Right cardiac atrium (tissue), 5 donors: Measurements from ENCODE around the gene TARM1. TPM values are rescaled to one million over a fixed set of nuclear protein-coding genes. Genes with fewer than 3 reads are reported as not detected.

ENCODE experiments used
- ATAC-seq, 2 donors: fragments of 200-7000 bp; cut with Tn5 transposase; one replicate each; pipeline versions ENCODE4 v1.8.0 to v1.9.1; 2020; ENCODE audit warnings: moderate library complexity in 2 of 2, mild to moderate bottlenecking in 1 of 2
- DNase-seq, 3 donors: peaks; one replicate each; pipeline ENCODE4 v3.0.0-alpha.2; 2020
- H3K27ac ChIP-seq: one replicate; pipeline ENCODE4 v1.5.1; 2013; ENCODE audit warnings: mild to moderate bottlenecking, low read length, control low read depth, moderate library complexity
- H3K27me3 ChIP-seq: one replicate; pipeline ENCODE4 v1.6.1; 2013; ENCODE audit not compliant: control insufficient read depth, insufficient read depth
- H3K4me1 ChIP-seq: one replicate; pipeline ENCODE4 v1.6.1; 2013; ENCODE audit warnings: low read length; ENCODE audit not compliant: control insufficient read depth, insufficient read depth
- H3K4me3 ChIP-seq: one replicate; pipeline ENCODE4 v1.5.1; 2013; ENCODE audit warnings: low read length, control low read depth
- H3K9me3 ChIP-seq: one replicate; pipeline ENCODE4 v1.6.1; 2013; ENCODE audit warnings: low read length; ENCODE audit not compliant: control insufficient read depth
- WGBS: extraction: QIAGEN DNeasy Blood & Tissue Kit; methylation state at CpG from one replicate; pipeline ENCODE4 v1.1.7; 2013; 5-methylcytosine and 5-hydroxymethylcytosine counted together
- intact Hi-C, 4 donors: fragments of 100-400 bp; cut with DNase I; formaldehyde crosslinking; loops; one replicate each; pipeline versions ENCODE4 v1.11.0 to v1.14.0; 2022 to 2023
- long read RNA-seq, 4 donors: library from polyadenylated mRNA; unstranded; transcript quantifications; one replicate each; pipeline ENCODE4 v2.0.0, GENCODE V29; 2020 to 2021
- polyA plus RNA-seq: library from polyadenylated mRNA; stranded (reverse); fragments of 200-250 nt; gene quantifications from one replicate; pipeline ENCODE4 v1.2.3, GENCODE V29; 2013
- total RNA-seq, 4 donors: library from RNA; stranded (reverse); fragmentation: NEBNext Ultra II Directional; extraction: Animal tissue kit (Norgen Biotek cat#: 25700); gene quantifications; one replicate each; pipeline ENCODE4 v1.2.1, GENCODE V29; 2021
- donor health status: healthy with polysubstance abuse.
- donor health status: DM: no; HTN: yes; CAD: no.
- donor health status: DM: no; HTN: no; CAD: no.
- donor health status: DM: no; HTN: yes; CAD: no; lungs with severe emphysema.
- donor health status: DM: yes; HTN: yes; CAD: no.

Gene TARM1
- not detected for total RNA-seq
- polyA plus RNA-seq, result not detected
- long read RNA-seq, donor 1, result 0 reads
- long read RNA-seq, donor 2, result 0 reads
- long read RNA-seq, donor 3, result 0 reads
- long read RNA-seq, donor 4, result 0 reads

GRCh38 chr19:54081032-54081431 is at the start of gene TARM1:
TSS of gene TARM1 (minus strand) at chr19:54081365. CDS start at chr19:54081340, 25 bp downstream.
- Histone ChIP-seq H3K4me1 (no peaks in the 10 kb centered on the region), H3K27me3 (no peaks in the 10 kb centered on the region), H3K27ac (no peak within 1 kb of the TSS), H3K9me3 (peaks cover 6% of the 10 kb centered on the region), H3K4me3 (no peak within 1 kb of the TSS)
- ATAC-seq (no peak), DNase-seq (no peak)
- intact Hi-C loops, result no loop called here
- 78% methylated on average over 7 of the region's 7 CpGs for WGBS

GRCh38 chr19:54129617-54129996 is 48.4 kb upstream of the TARM1 start:
- no peak for ATAC-seq
- peak in 1 of 3 donors; percentile 45 for DNase-seq
- no peaks in the 10 kb centered on the region for H3K4me1 ChIP-seq
- H3K27ac ChIP-seq, result no peak overlapping the region
- H3K27me3 ChIP-seq, result no peaks in the 10 kb centered on the region
- intact Hi-C loops, result no loop called here
- H3K9me3 ChIP-seq, result no peaks in the 10 kb centered on the region
- 97% methylated on average over 20 of the region's 20 CpGs for WGBS
- no peak overlapping the region for H3K4me3 ChIP-seq

GRCh38 chr19:54128796-54129616 is 47.8 kb upstream of the TARM1 start:
- H3K27ac ChIP-seq, result no peak overlapping the region
- WGBS, result 95% methylated on average over 41 of the region's 41 CpGs
- no peaks in the 10 kb centered on the region for H3K9me3 ChIP-seq
- no peaks in the 10 kb centered on the region for H3K27me3 ChIP-seq
- ATAC-seq, result no peak
- no peak overlapping the region for H3K4me3 ChIP-seq
- no peak for DNase-seq
- no peaks in the 10 kb centered on the region for H3K4me1 ChIP-seq
- intact Hi-C loops, result no loop called here

DNA sequence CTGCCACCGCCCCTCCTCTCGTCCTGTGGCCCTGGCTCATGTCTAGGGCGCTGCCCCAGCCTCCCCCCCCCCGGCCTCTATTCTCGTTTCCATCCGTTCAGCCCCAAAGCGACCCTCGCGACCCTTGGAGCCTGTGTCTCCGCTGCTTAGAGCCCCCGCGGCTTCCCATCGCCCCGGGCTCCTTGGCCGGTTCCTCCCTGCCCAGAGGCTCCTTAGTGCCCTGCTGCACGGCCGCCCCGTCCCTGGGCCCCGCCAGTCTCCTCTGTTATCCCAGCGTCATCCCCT is 47.2 kb upstream of the TARM1 start:
- no peaks in the 10 kb centered on the region for H3K27me3 ChIP-seq
- H3K4me3 ChIP-seq, result no peak overlapping the region
- no peak for ATAC-seq
- H3K27ac ChIP-seq, result no peak overlapping the region
- DNase-seq, result peak in 1 of 3 donors; percentile 46
- intact Hi-C loops, result no loop called here
- H3K4me1 ChIP-seq, result no peaks in the 10 kb centered on the region
- no peaks in the 10 kb centered on the region for H3K9me3 ChIP-seq
- WGBS, result 89% methylated on average over 20 of the region's 20 CpGs

- intact Hi-C loops, result no loop called here
Measured at GRCh38 chr19:54127688-54128440, 46.7 kb upstream of the TARM1 start.

GRCh38 chr19:54125713-54126112 is 44.5 kb upstream of the TARM1 start:
- peak in 1 of 3 donors; percentile 32 for DNase-seq
- Histone ChIP-seq H3K27ac (no peak overlapping the region), H3K9me3 (no peaks in the 10 kb centered on the region), H3K4me1 (no peaks in the 10 kb centered on the region), H3K27me3 (no peaks in the 10 kb centered on the region), H3K4me3 (no peak overlapping the region)
- 91% methylated on average over 9 of the region's 9 CpGs for WGBS
- intact Hi-C loops, result no loop called here
- ATAC-seq, result no peak

More at GRCh38 chr19:54127688-54128440, 46.7 kb upstream of the TARM1 start:
- DNase-seq (peak in 1 of 3 donors; percentile 37), ATAC-seq (no peak)
- no peaks in the 10 kb centered on the region for H3K9me3 ChIP-seq
- no peak overlapping the region for H3K4me3 ChIP-seq
- no peaks in the 10 kb centered on the region for H3K4me1 ChIP-seq
- H3K27me3 ChIP-seq, result no peaks in the 10 kb centered on the region
- 93% methylated on average over 44 of the region's 44 CpGs for WGBS
- H3K27ac ChIP-seq, result no peak overlapping the region

GRCh38 chr19:54124393-54124792 is 43.2 kb upstream of the TARM1 start:
- ATAC-seq, result no peak
- Histone ChIP-seq H3K4me3 (no peak overlapping the region), H3K9me3 (no peaks in the 10 kb centered on the region), H3K27me3 (no peaks in the 10 kb centered on the region), H3K4me1 (no peaks in the 10 kb centered on the region), H3K27ac (no peak overlapping the region)
- WGBS, result 92% methylated on average over 19 of the region's 19 CpGs
- intact Hi-C loops, result no loop called here
- DNase-seq, result no peak

GRCh38 chr19:54123682-54124081 is 42.5 kb upstream of the TARM1 start:
- no peaks in the 10 kb centered on the region for H3K27me3 ChIP-seq
- H3K4me3 ChIP-seq, result no peak overlapping the region
- ATAC-seq (no peak), DNase-seq (peak in 1 of 3 donors; percentile 44)
- no peak overlapping the region for H3K27ac ChIP-seq
- intact Hi-C loops, result no loop called here
- no peaks in the 10 kb centered on the region for H3K4me1 ChIP-seq
- H3K9me3 ChIP-seq, result no peaks in the 10 kb centered on the region
- 95% methylated on average over 17 of the region's 17 CpGs for WGBS

GRCh38 chr19:54121259-54121658 is 40.1 kb upstream of the TARM1 start:
- Histone ChIP-seq H3K27ac (no peak overlapping the region), H3K4me1 (no peaks in the 10 kb centered on the region), H3K27me3 (no peaks in the 10 kb centered on the region), H3K4me3 (no peak overlapping the region), H3K9me3 (no peaks in the 10 kb centered on the region)
- intact Hi-C loops, result no loop called here
- 96% methylated on average over 10 of the region's 10 CpGs for WGBS
- ATAC-seq (no peak), DNase-seq (peak in 1 of 3 donors; percentile 49)

DNA sequence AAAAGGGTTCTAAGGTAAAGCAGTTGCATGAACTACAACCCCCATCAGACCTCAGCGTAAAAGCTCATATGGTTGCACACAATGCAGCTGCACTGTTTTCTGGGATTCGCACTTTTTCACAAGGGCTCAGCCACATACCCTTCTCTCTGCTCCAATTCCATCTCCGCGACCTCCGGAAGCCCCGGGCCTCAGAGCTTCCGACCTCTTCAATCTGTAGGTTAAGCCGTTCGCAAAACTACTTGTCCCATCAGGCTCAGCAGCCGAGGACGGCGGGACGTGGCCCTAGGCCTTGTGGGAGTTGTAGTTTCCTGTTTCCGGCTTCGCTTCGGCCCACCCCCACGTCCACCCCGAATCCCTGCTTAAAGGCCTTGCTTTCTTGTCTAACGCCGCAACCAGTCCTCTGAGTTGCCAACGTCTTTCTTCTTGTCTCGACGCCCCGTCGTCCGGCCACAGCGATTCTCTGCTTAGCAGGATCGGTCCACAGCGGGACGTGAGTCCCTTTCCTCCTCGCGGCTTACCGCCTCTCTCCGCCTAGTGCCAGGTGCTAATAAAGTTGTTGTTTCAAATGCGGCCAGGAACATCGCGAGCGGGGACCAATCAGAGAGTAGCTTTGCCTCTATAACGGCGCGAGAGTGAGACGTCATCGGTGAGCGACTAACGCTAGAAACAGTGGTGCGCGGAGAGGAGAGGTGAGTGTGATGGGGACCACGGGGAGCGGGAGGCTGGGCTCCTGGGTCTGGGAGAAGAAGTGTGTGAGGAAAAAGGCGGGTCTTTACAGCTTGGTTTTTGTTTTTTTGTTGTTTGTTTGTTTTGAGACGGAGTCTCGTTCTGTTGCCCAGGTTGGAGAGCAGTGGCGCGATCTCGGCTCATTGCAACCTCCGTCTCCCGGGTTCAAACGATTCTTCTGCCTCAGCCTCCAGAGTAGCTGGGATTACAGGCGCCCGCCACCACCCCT is 34.2 kb upstream of the TARM1 start, which contains the start of the genes PRPF31 and TFPT:
Gene PRPF31, plus strand, starts transcription at position 646 of the 955 bp plus-strand sequence. CDS start 2,525 bp downstream, outside the sequence.
Gene TFPT, minus strand, starts transcription at position 549 of the 955 bp plus-strand sequence. Its CDS starts 388 bp downstream, at position 161.
- Histone ChIP-seq H3K27me3 (no peaks in the 10 kb centered on the region), H3K4me1 (peaks cover 6% of the 10 kb centered on the region), H3K9me3 (no peaks in the 10 kb centered on the region), H3K27ac (peak within 1 kb of the TSS; percentile 98), H3K4me3 (peak within 1 kb of the TSS; percentile 80)
- DNase-seq, result peak; percentile 97 to 99 (median 97)
- intact Hi-C loops, result no loop called here
- peak; percentile 95 to 96 for ATAC-seq
- under 1% methylated on average over 60 of the region's 60 CpGs for WGBS
